OCI-M2 (cell line): ENCODE measurements around the gene ZNF236.

Experiments used
- DNase-seq: peaks from one replicate; lab custom pipeline; 2025; ENCODE audit not compliant: unreplicated experiment; lab: John Stamatoyannopoulos, UW

Gene ZNF236

GRCh38 chr18:76821356-76821874 lies 942 bp upstream of the ZNF236 start:
- DNase-seq = no peak

GRCh38 chr18:76821875-76822505 lies 367 bp upstream of the ZNF236 start:
- DNase-seq = no peak

GRCh38 chr18:76823161-76823538 lies 793 bp downstream of the ZNF236 start:
- DNase-seq = no peak

GRCh38 chr18:76823587-76824011 lies 1.2 kb downstream of the ZNF236 start:
- DNase-seq = no peak

- no peak for DNase-seq
Observed at GRCh38 chr18:76824145-76824676, 1.9 kb downstream of the ZNF236 start.

- no peak for DNase-seq
Observed at GRCh38 chr18:76824754-76825153, 2.4 kb downstream of the ZNF236 start.

- DNase-seq = no peak
Observed at GRCh38 chr18:76827205-76828200, 5.1 kb downstream of the ZNF236 start.

- DNase-seq = no peak
Observed at GRCh38 chr18:76834379-76834778, 12.0 kb downstream of the ZNF236 start.

GRCh38 chr18:76835380-76835779 lies 13.0 kb downstream of the ZNF236 start:
- no peak for DNase-seq

GRCh38 chr18:76837071-76837470 lies 14.7 kb downstream of the ZNF236 start:
- no peak for DNase-seq

GRCh38 chr18:76838182-76838581 lies 15.8 kb downstream of the ZNF236 start:
- no peak for DNase-seq

GRCh38 chr18:76839086-76839794 lies 16.9 kb downstream of the ZNF236 start:
- no peak for DNase-seq

- no peak for DNase-seq
Observed at GRCh38 chr18:76842837-76843530, 20.6 kb downstream of the ZNF236 start.

GRCh38 chr18:76844144-76844543 lies 21.8 kb downstream of the ZNF236 start:
- DNase-seq = no peak

- no peak for DNase-seq
Observed at GRCh38 chr18:76844742-76845477, 22.6 kb downstream of the ZNF236 start.

GRCh38 chr18:76846217-76846616 lies 23.9 kb downstream of the ZNF236 start:
- no peak for DNase-seq

GRCh38 chr18:76847916-76848315 lies 25.6 kb downstream of the ZNF236 start:
- DNase-seq = no peak

GRCh38 chr18:76850112-76850511 lies 27.8 kb downstream of the ZNF236 start:
- DNase-seq = no peak

GRCh38 chr18:76855594-76855993 lies 33.2 kb downstream of the ZNF236 start:
- no peak for DNase-seq

GRCh38 chr18:76857476-76857875 lies 35.1 kb downstream of the ZNF236 start:
- no peak for DNase-seq
